SU-DHL-6 (cell line): ENCODE measurements around the gene INPPL1.
"Not testable (repeated sequence)": the region's sequence is repeated elsewhere in the genome, so short reads cannot be mapped to it uniquely, and the experiment has no call there.

Experiments used
- H2AFZ ChIP-seq: fragments of 200-600 bp; sonication (generic); 2 replicates; pipeline ENCODE4 v1.6.1; 2014; ENCODE audit warnings: low read depth, mild to moderate bottlenecking, moderate library complexity, mixed read lengths, antibody characterized with exemption, low read length; ENCODE audit not compliant: severe bottlenecking
- H3F3A ChIP-seq: fragments of 200-600 bp; shearing (Covaris generic); 2 replicates; pipeline ENCODE4 v1.6.0; 2016; ENCODE audit warnings: antibody characterized with exemption, mild to moderate bottlenecking; ENCODE audit not compliant: insufficient read depth
- H3K27ac ChIP-seq: fragments of 200-600 bp; sonication (generic); 2 replicates; pipeline ENCODE4 v1.5.1; 2016; ENCODE audit warnings: low read depth, mild to moderate bottlenecking, low read length, moderate library complexity, mixed read lengths
- H3K27me3 ChIP-seq: fragments of 200-600 bp; sonication (generic), shearing (Covaris generic); 2 replicates; pipeline ENCODE4 v1.6.0; 2014; ENCODE audit warnings: mild to moderate bottlenecking, low read length
- H3K36me3 ChIP-seq: fragments of 200-600 bp; sonication (generic); 2 replicates; pipeline ENCODE4 v1.6.1; 2014; ENCODE audit warnings: mild to moderate bottlenecking, low read length, mixed read lengths
- H3K4me2 ChIP-seq: fragments of 300-600, 200-600 bp; shearing (Covaris generic), sonication (generic); 2 replicates; pipeline ENCODE4 v1.6.0; 2014; ENCODE audit warnings: low read length, low read depth, mild to moderate bottlenecking; ENCODE audit not compliant: poor library complexity, severe bottlenecking
- H3K4me3 ChIP-seq: fragments of 200-600 bp; sonication (generic); 2 replicates; pipeline ENCODE4 v1.5.1; 2014; ENCODE audit warnings: antibody characterized with exemption, low read length, mild to moderate bottlenecking, mixed read lengths; ENCODE audit not compliant: insufficient read depth, poor library complexity, severe bottlenecking
- H3K79me2 ChIP-seq: fragments of 200-600 bp; sonication (generic); 2 replicates; pipeline ENCODE4 v1.6.1; 2014; ENCODE audit warnings: mild to moderate bottlenecking, low read length, moderate library complexity; ENCODE audit not compliant: insufficient read depth
- H3K9ac ChIP-seq: fragments of 200-600 bp; sonication (generic); 2 replicates; pipeline ENCODE4 v1.7.0; 2014; ENCODE audit warnings: mild to moderate bottlenecking, low read length
- H3K9me2 ChIP-seq: fragments of 200-600 bp; sonication (generic); replicated peaks from 2 replicates; pipeline ENCODE4 v1.6.1; 2014; ENCODE audit warnings: low read length; ENCODE audit not compliant: insufficient read depth
- H3K9me3 ChIP-seq: fragments of 200-600 bp; sonication (generic); 2 replicates; pipeline ENCODE4 v1.6.1; 2014; ENCODE audit warnings: low read length, mixed read lengths; ENCODE audit not compliant: insufficient read depth
- H4K20me1 ChIP-seq: fragments of 200-600 bp; sonication (generic); 2 replicates; pipeline ENCODE4 v1.6.1; 2014; ENCODE audit warnings: low read depth, mild to moderate bottlenecking, antibody characterized with exemption, low read length, moderate library complexity, mixed read lengths
- EZH2phosphoT487 ChIP-seq: fragments of 200-600 bp; sonication (generic), shearing (Covaris generic); conservative IDR thresholded peaks from 2 replicates; pipeline ENCODE4 v1.6.1; 2018; ENCODE audit warnings: mild to moderate bottlenecking, antibody characterized with exemption, low read length, moderate library complexity, mixed read lengths
- TF ChIP-seq, protein P1 (sequence below): fragments of 200-600 bp; sonication (generic); IDR thresholded peaks from one replicate; pipeline ENCODE4 v1.5.1; 2017; ENCODE audit warnings: antibody characterized with exemption, mild to moderate bottlenecking, low read length, moderate library complexity; ENCODE audit not compliant: insufficient read depth, poor library complexity, severe bottlenecking

INPPL1 gene

DNA sequence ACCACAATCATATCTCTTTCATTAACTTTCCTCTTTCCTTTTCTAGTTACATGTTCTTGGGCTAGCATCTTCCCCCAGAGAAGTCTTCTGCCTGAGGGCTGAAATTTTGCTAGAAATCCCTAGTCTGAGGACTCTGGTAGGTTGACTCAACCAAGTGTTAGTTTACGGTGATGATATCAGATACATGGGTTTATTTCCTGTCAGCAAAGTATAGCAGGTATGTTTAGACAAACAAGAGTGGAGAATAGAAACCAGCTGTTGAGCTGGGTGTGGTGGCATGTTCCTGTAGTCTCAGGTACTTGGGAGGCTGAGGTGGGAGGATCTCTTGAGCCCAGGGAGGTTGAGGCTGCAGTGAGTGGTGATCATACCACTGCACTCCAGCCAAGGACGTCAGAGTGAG, 21.4 kb upstream of the INPPL1 start:
- H3K4me3 ChIP-seq, result no peak overlapping the region
- no peaks in the 10 kb centered on the region for H3K79me2 ChIP-seq
- H3K36me3 ChIP-seq, result no peaks in the 10 kb centered on the region
- no peaks in the 10 kb centered on the region for H3K27me3 ChIP-seq
- H3F3A ChIP-seq, result no peaks in the 10 kb centered on the region
- H2AFZ ChIP-seq, result no peak overlapping the region
- H3K4me2 ChIP-seq, result no peak overlapping the region
- H3K9me2 ChIP-seq, result no peaks in the 10 kb centered on the region
- H4K20me1 ChIP-seq, result no peaks in the 10 kb centered on the region
- no peak overlapping the region for H3K9ac ChIP-seq
- no peak overlapping the region for H3K27ac ChIP-seq
- no peak for TF ChIP-seq EZH2phosphoT487
- TF ChIP-seq, protein P1, sequence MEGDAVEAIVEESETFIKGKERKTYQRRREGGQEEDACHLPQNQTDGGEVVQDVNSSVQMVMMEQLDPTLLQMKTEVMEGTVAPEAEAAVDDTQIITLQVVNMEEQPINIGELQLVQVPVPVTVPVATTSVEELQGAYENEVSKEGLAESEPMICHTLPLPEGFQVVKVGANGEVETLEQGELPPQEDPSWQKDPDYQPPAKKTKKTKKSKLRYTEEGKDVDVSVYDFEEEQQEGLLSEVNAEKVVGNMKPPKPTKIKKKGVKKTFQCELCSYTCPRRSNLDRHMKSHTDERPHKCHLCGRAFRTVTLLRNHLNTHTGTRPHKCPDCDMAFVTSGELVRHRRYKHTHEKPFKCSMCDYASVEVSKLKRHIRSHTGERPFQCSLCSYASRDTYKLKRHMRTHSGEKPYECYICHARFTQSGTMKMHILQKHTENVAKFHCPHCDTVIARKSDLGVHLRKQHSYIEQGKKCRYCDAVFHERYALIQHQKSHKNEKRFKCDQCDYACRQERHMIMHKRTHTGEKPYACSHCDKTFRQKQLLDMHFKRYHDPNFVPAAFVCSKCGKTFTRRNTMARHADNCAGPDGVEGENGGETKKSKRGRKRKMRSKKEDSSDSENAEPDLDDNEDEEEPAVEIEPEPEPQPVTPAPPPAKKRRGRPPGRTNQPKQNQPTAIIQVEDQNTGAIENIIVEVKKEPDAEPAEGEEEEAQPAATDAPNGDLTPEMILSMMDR, result no peak
- H3K9me3 ChIP-seq, result no peaks in the 10 kb centered on the region

DNA sequence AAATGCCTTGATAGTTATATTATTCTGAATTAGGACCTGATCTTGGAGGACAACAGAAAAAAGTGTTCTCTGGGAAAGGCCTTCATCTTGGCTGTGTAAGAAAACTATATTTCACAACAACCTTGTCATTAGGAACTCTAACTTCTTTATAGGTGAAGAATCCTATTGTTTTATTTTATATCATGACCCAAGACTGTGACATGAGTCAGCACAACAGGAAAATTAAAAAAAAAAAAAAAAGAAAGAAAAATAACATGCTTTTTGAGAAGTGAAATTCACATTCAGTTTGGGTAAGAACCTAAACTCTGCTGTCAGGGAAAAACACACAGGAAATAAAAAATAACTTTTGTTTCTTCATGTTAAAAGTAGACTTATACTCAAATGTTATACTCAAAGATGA, 19.7 kb upstream of the INPPL1 start:
- no peak overlapping the region for H3K27ac ChIP-seq
- H3K9ac ChIP-seq, result no peak overlapping the region
- H3K4me3 ChIP-seq, result no peak overlapping the region
- H3K79me2 ChIP-seq, result no peaks in the 10 kb centered on the region
- no peak overlapping the region for H2AFZ ChIP-seq
- no peaks in the 10 kb centered on the region for H3K9me2 ChIP-seq
- no peaks in the 10 kb centered on the region for H3K36me3 ChIP-seq
- TF ChIP-seq EZH2phosphoT487, result no peak
- no peaks in the 10 kb centered on the region for H3K27me3 ChIP-seq
- H3K4me2 ChIP-seq, result no peak overlapping the region
- no peaks in the 10 kb centered on the region for H4K20me1 ChIP-seq
- no peaks in the 10 kb centered on the region for H3K9me3 ChIP-seq
- no peaks in the 10 kb centered on the region for H3F3A ChIP-seq

DNA sequence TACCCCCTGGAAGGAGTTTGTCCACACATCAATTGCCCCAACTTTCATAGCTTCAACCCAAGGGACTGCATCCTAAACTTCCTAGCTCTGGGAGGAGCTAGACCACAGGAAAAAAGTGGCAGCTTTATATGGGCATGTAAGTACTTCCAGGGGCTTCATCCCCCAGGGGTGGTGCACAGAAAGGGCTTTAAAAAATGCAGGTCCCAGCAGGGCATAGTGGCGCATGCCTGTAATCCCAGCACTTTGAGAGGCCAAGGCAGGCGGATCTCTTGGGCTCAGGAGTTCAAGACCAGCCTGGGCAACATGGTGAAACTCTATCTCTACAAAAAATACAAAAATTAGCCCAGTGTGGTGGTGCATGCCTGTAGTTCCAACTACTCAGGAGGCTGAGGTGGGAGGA, 17.8 kb upstream of the INPPL1 start:
- not testable (repeated sequence) for H3K9me3 ChIP-seq, H3K79me2 ChIP-seq, H3K27ac ChIP-seq, H4K20me1 ChIP-seq, H3K27me3 ChIP-seq, H3K4me3 ChIP-seq, H3F3A ChIP-seq, H3K36me3 ChIP-seq, H3K9ac ChIP-seq, H2AFZ ChIP-seq, H3K9me2 ChIP-seq, H3K4me2 ChIP-seq

DNA sequence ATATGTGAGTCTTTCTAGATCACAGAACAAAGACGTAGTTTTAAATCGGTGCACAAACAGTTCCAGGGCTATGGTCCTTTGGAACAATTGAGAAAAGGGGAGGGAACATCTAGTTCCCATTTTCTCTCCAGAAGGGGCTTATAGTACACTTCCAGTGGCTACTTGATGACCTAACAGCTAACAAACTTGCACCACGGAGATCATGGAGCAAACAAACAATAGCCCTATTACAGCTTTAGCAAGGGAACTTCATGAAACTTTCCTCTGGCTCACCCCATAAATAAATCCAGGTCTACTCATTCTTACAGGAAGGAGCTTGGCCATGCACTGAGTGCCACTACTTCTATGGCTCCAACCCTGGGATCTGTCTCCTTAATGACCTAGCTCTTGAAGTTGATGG, 16.3 kb upstream of the INPPL1 start:
- no peaks in the 10 kb centered on the region for H3K79me2 ChIP-seq
- no peaks in the 10 kb centered on the region for H3K36me3 ChIP-seq
- no peaks in the 10 kb centered on the region for H3F3A ChIP-seq
- no peaks in the 10 kb centered on the region for H3K9me2 ChIP-seq
- H3K27ac ChIP-seq, result no peak overlapping the region
- no peak overlapping the region for H3K4me2 ChIP-seq
- no peaks in the 10 kb centered on the region for H4K20me1 ChIP-seq
- no peaks in the 10 kb centered on the region for H3K27me3 ChIP-seq
- TF ChIP-seq EZH2phosphoT487, result no peak
- TF ChIP-seq, protein P1, result no peak
- no peak overlapping the region for H3K9ac ChIP-seq
- H2AFZ ChIP-seq, result no peak overlapping the region
- H3K4me3 ChIP-seq, result no peak overlapping the region
- H3K9me3 ChIP-seq, result no peaks in the 10 kb centered on the region
